Measurements from ENCODE around the gene LGR5. TPM values are rescaled to one million over a fixed set of nuclear protein-coding genes. Genes with fewer than 3 reads are reported as not detected.

Gene LGR5
- total and polyA plus RNA-seq, 9 of the 15 experiments (the other 6 are each of a cell fraction or from before 2014, with no cell fraction given), result not detected

DNA sequence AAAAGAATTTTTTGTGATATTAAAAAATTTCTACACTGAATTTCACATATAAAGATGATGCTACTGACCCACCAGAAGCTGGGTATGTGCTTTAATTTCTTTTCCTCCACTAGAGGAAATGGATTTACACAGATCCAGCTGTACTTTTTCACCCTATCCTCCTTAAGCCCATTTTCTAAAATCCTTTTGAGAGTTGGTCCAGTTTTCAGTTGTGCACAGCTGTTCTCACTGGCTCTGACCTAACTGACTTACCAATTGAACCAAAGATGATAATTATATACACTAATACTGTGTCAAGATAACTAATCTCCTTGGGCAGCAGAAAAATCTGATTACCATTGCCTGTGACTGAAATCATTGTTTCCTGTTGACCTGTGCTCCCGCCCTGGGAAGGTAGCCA, 115.6 kb downstream of the LGR5 start:
- Histone ChIP-seq H2AFZ (ENCODE audit: low read depth, low read length) (no peak overlapping the region), H3K9me1 (ENCODE audit: control insufficient read depth, insufficient read depth, low read length) (no peaks in the 10 kb centered on the region), H3K4me3 (no peak overlapping the region), H3K4me1 (replicated peaks in 1 of 2; ENCODE audit: control insufficient read depth in 2 of 2, insufficient read depth in 2 of 2, low read length in 2 of 2) (no peaks in the 10 kb centered on the region), H4K20me1 (replicated peaks; ENCODE audit: control insufficient read depth, insufficient read depth, low read length) (no peaks in the 10 kb centered on the region), H3K27me3 (ENCODE audit: control insufficient read depth in 2 of 2, insufficient read depth in 2 of 2, low read length in 2 of 2) (no peaks in the 10 kb centered on the region; a peak in 2 of 5 replicates), H3K9me3 (replicated peaks; ENCODE audit: control insufficient read depth, insufficient read depth, low read depth, low read length) (no peaks in the 10 kb centered on the region), H3K4me2 (ENCODE audit: insufficient read depth, low read length) (no peak overlapping the region), H3K27ac (ENCODE audit: extremely low read depth, low read depth, low read length) (no peak overlapping the region), H3K9ac (ENCODE audit: insufficient read depth in 1 of 2, low read depth in 2 of 2, low read length in 2 of 2) (no peak overlapping the region), H3K36me3 (ENCODE audit: control insufficient read depth, insufficient read depth, low read length) (no peaks in the 10 kb centered on the region), H3K79me2 (ENCODE audit: control insufficient read depth, insufficient read depth, low read length) (no peaks in the 10 kb centered on the region)
- no peak for DNase-seq (ENCODE audit: extremely low read depth in 1 of 4, low spot score in 3 of 4)
- no peak for TF ChIP-seq PPARD (CRISPR knock-in tag; IDR thresholded peaks at IDR 0.05)
- no peak for TF ChIP-seq FOXP1 (CRISPR knock-in tag; IDR thresholded peaks at IDR 0.05)
- TF ChIP-seq GABPB2 (CRISPR knock-in tag; conservative IDR thresholded peaks at IDR 0.05), result no peak
- no peak for TF ChIP-seq NFYB (IDR thresholded peaks at IDR 0.05; ENCODE audit: extremely low read depth, insufficient read length)
- TF ChIP-seq RFX1 (IDR thresholded peaks at IDR 0.05), result no peak
- no peak for TF ChIP-seq MCM5 (IDR thresholded peaks at IDR 0.05; ENCODE audit: low read depth)
- TF ChIP-seq ZNF232 (CRISPR knock-in tag; IDR thresholded peaks at IDR 0.05), result no peak
- TF ChIP-seq, protein P1, sequence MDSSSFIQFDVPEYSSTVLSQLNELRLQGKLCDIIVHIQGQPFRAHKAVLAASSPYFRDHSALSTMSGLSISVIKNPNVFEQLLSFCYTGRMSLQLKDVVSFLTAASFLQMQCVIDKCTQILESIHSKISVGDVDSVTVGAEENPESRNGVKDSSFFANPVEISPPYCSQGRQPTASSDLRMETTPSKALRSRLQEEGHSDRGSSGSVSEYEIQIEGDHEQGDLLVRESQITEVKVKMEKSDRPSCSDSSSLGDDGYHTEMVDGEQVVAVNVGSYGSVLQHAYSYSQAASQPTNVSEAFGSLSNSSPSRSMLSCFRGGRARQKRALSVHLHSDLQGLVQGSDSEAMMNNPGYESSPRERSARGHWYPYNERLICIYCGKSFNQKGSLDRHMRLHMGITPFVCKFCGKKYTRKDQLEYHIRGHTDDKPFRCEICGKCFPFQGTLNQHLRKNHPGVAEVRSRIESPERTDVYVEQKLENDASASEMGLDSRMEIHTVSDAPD (CRISPR knock-in tag; IDR thresholded peaks at IDR 0.05), result no peak
- FAIRE-seq, result no peak
- intact Hi-C loops (cut with micrococcal nuclease), result loop anchor here (10.0 kb wide), 1 partner anchor 820 kb away; no protein-coding TSS in a partner anchor
- ATAC-seq, result no peak
- CTCF ChIA-PET (ENCODE audit: low intra/inter-chr PET ratio), result no interaction called here
- in situ Hi-C loops (cut with MboI), result no loop called here
- 13% methylated on average over 1 of the region's 1 CpG for WGBS (ENCODE audit: insufficient coverage, low coverage, missing lambda C conversion rate)
- POLR2A ChIA-PET, result no interaction called here
- BruUV-seq (replicated peaks), result no TSS peak

Data from K562 (cell line).